ENCODE data around the gene TRIM62.

DNA sequence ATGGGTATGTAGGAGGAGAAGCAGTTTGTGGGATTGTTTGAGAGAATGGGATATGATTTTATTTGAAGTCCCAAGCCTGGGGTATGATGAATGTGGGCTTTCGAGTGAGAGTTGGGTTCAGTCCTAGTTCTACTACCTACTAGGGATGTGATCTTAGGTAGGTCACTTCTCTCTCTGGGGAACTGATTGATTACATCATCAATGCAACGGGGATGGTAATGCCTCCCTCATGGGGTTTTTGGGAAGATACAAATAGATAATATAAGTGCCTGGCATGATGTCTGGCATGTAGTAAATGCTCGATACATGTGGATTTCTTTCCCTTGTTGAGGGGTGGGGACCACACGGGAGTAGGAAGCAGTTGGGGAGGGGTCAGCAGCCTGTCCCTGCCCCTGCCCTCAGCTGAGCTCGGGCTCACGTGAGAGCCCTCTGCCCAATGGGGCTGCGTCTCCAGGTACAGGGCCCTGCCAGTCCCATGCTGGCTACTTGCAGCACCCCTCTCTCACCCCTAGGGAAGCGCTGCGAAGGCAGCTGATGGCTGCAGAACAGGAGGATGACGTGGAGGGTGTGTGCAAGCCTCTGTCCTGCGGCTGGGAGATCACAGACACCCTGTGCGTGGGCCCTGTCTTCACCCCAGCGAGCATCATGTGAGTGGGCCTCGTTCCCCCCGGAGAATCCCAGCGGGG lies 62.2 kb downstream of the TRIM62 start:
- TF ChIP-seq, protein P1, sequence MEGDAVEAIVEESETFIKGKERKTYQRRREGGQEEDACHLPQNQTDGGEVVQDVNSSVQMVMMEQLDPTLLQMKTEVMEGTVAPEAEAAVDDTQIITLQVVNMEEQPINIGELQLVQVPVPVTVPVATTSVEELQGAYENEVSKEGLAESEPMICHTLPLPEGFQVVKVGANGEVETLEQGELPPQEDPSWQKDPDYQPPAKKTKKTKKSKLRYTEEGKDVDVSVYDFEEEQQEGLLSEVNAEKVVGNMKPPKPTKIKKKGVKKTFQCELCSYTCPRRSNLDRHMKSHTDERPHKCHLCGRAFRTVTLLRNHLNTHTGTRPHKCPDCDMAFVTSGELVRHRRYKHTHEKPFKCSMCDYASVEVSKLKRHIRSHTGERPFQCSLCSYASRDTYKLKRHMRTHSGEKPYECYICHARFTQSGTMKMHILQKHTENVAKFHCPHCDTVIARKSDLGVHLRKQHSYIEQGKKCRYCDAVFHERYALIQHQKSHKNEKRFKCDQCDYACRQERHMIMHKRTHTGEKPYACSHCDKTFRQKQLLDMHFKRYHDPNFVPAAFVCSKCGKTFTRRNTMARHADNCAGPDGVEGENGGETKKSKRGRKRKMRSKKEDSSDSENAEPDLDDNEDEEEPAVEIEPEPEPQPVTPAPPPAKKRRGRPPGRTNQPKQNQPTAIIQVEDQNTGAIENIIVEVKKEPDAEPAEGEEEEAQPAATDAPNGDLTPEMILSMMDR (IDR thresholded peaks at IDR 0.05): no peak
- no peak for TF ChIP-seq POLR2A (IDR thresholded peaks at IDR 0.05)
